ENCODE results near the gene GRIK3. TPM values are rescaled to one million over a fixed set of nuclear protein-coding genes. Genes with fewer than 3 reads are reported as not detected.

GRIK3 gene
- total and polyA plus RNA-seq, 2 of the 8 experiments (the other 6 are each of a cell fraction or from before 2014, with no cell fraction given) = 2.1 to 3.4 TPM

- no peak overlapping the region for H2AK5ac ChIP-seq (ENCODE audit: low read depth, low read length)
- H3K27ac ChIP-seq (ENCODE audit: low read depth, low read length) = no peak overlapping the region
- H3K9ac ChIP-seq (replicated peaks in 1 of 4; ENCODE audit: extremely low read depth in 1 of 4, low read depth in 3 of 4, low read length in 3 of 4) = no peak overlapping the region
- H4K8ac ChIP-seq (ENCODE audit: extremely low read depth, insufficient read depth, low read length) = no peak overlapping the region
- H3K79me1 ChIP-seq (ENCODE audit: low read depth, low read length) = no peaks in the 10 kb centered on the region
- TF ChIP-seq RAD21 (IDR thresholded peaks at IDR 0.05 in 1 of 2, conservative IDR thresholded peaks at IDR 0.05 in 1 of 2; ENCODE audit: low read depth in 2 of 2, low read length in 2 of 2) (no peak), JUND (IDR thresholded peaks at IDR 0.05; ENCODE audit: low read length) (no peak), BACH1 (IDR thresholded peaks at IDR 0.05; ENCODE audit: low read length) (no peak), BRCA1 (IDR thresholded peaks at IDR 0.05; ENCODE audit: low read depth, low read length) (no peak), RNF2 (IDR thresholded peaks at IDR 0.05; ENCODE audit: borderline replicate concordance, low read depth, low read length, missing control alignments, poor library complexity, severe bottlenecking) (no peak), EGR1 (IDR thresholded peaks at IDR 0.05; ENCODE audit: borderline replicate concordance, low read depth, low read length) (no peak), POLR2AphosphoS5 (IDR thresholded peaks at IDR 0.05; ENCODE audit: low read depth, low read length) (no peak), ASH2L (IDR thresholded peaks at IDR 0.05; ENCODE audit: low read length) (no peak), POLR2A (IDR thresholded peaks at IDR 0.05; ENCODE audit: control extremely low read depth in 1 of 2, low read depth in 2 of 2, low read length in 2 of 2) (no peak), E2F6 (IDR thresholded peaks at IDR 0.05) (no peak), TBP (IDR thresholded peaks at IDR 0.05; ENCODE audit: low read depth, low read length) (no peak)
- H3K27me3 ChIP-seq (replicated peaks in 1 of 4; ENCODE audit: control insufficient read depth in 3 of 4, extremely low read depth in 1 of 4, insufficient read depth in 3 of 4, low read length in 3 of 4) = no peaks in the 10 kb centered on the region
- no peak overlapping the region for H3K14ac ChIP-seq (ENCODE audit: insufficient read length)
- FAIRE-seq (no peak), DNase-seq (ENCODE audit: low read depth in 1 of 2, low spot score in 2 of 2) (no peak)
- H3K23ac ChIP-seq (ENCODE audit: insufficient read length) = no peak overlapping the region
- H3K18ac ChIP-seq (ENCODE audit: extremely low read depth, low read length) = no peak overlapping the region
- no peak overlapping the region for H4K5ac ChIP-seq (ENCODE audit: insufficient read length, low read depth, low read length)
- WGBS, 2 experiments (ENCODE audit: extremely low coverage in 1 of 2, insufficient coverage in 1 of 2, insufficient read length in 1 of 2, insufficient replicate concordance in 2 of 2, low coverage in 1 of 2, low lambda C conversion rate in 2 of 2, missing lambda C conversion rate in 1 of 2) = 92% methylated on average over 3 of the region's 3 CpGs; no CpG with 5 or more reads in 1 of the 2 experiments
- H4K91ac ChIP-seq (replicated peaks; ENCODE audit: insufficient read length, low read length) = no peak overlapping the region
- H3K4ac ChIP-seq (replicated peaks; ENCODE audit: insufficient read length, low read depth, low read length) = no peak overlapping the region
- CTCF ChIA-PET (ENCODE audit: partially characterized antibody) = interaction anchor here (1.2 to 2.0 kb wide), 4 partner anchors 22 to 80 kb away, joined by 4 to 5 read pairs (median 4); no protein-coding TSS in a partner anchor
- POLR2A ChIA-PET (ENCODE audit: partially characterized antibody) = no interaction called here
- no peak overlapping the region for H3K4me3 ChIP-seq (ENCODE audit: extremely low read depth in 1 of 4, insufficient read depth in 2 of 4, low read depth in 3 of 4, low read length in 4 of 4)
- H4K20me1 ChIP-seq (replicated peaks in 1 of 2; ENCODE audit: control insufficient read depth in 1 of 2, insufficient read depth in 2 of 2, low read length in 2 of 2) = no peaks in the 10 kb centered on the region
- no peak overlapping the region for H2BK12ac ChIP-seq (ENCODE audit: low read depth, low read length)
- no peak overlapping the region for H2AFZ ChIP-seq (ENCODE audit: low read length)
- H2BK5ac ChIP-seq (ENCODE audit: low read depth, low read length) = no peak overlapping the region
- H3K56ac ChIP-seq (replicated peaks; ENCODE audit: insufficient read length, low read depth, low read length) = no peak overlapping the region
- no peak overlapping the region for H2BK20ac ChIP-seq (ENCODE audit: low read length)
- H3K9me3 ChIP-seq (ENCODE audit: insufficient read depth in 2 of 2, low read depth in 1 of 2, low read length in 1 of 2) = no peaks in the 10 kb centered on the region
- no peak overlapping the region for H2BK15ac ChIP-seq (ENCODE audit: low read length)
- no peaks in the 10 kb centered on the region; a peak in 1 of 7 replicates for H3K4me1 ChIP-seq (replicated peaks in 1 of 4; ENCODE audit: control insufficient read depth in 3 of 4, insufficient read depth in 4 of 4, low read length in 3 of 4)
- H3K4me2 ChIP-seq (ENCODE audit: insufficient read depth in 1 of 2, low read depth in 2 of 2, low read length in 2 of 2) = no peak overlapping the region
- no peaks in the 10 kb centered on the region for H3K79me2 ChIP-seq (ENCODE audit: control insufficient read depth in 1 of 2, insufficient read depth in 2 of 2, low read length in 2 of 2)
- H3K23me2 ChIP-seq (ENCODE audit: low read depth, low read length) = no peaks in the 10 kb centered on the region
- no peak overlapping the region for H2BK120ac ChIP-seq (replicated peaks; ENCODE audit: low read depth, low read length)
- no peaks in the 10 kb centered on the region for H3K36me3 ChIP-seq (ENCODE audit: control insufficient read depth in 2 of 4, insufficient read depth in 4 of 4, low read length in 3 of 4)
Measured at GRCh38 chr1:36783475-36783874, 250.8 kb downstream of the GRIK3 start.
